MM.1S (cell line): ENCODE measurements around the gene MBTPS2.

Source experiments
- DNase-seq: peaks from one replicate; pipeline ENCODE4 v3.0.0-alpha.2; 2015
- H2AFZ ChIP-seq: fragments of 300-600 bp; sonication (generic); 2 replicates; pipeline ENCODE4 v1.6.0; 2016; ENCODE audit warnings: antibody characterized with exemption, low read length
- H3F3A ChIP-seq: fragments of 300-600 bp; sonication (generic); 2 replicates; pipeline ENCODE4 v1.6.1; 2016; ENCODE audit warnings: mild to moderate bottlenecking, antibody characterized with exemption, low read length, moderate library complexity, mixed read lengths; ENCODE audit not compliant: insufficient read depth
- H3K27ac ChIP-seq: fragments of 300-600 bp; sonication (generic); 2 replicates; pipeline ENCODE4 v1.5.1; 2016; ENCODE audit warnings: mild to moderate bottlenecking, low read length
- H3K27me3 ChIP-seq: fragments of 300-600 bp; sonication (generic); replicated peaks from 2 replicates; pipeline ENCODE4 v1.6.0; 2016; ENCODE audit warnings: low read length; ENCODE audit not compliant: insufficient read depth
- H3K36me3 ChIP-seq: fragments of 300-600 bp; sonication (generic); replicated peaks from 2 replicates; pipeline ENCODE4 v1.6.1; 2016; ENCODE audit warnings: mild to moderate bottlenecking, low read length, mixed read lengths; ENCODE audit not compliant: insufficient read depth
- H3K4me1 ChIP-seq: fragments of 300-600 bp; sonication (generic); 2 replicates; pipeline ENCODE4 v1.6.1; 2016; ENCODE audit warnings: low read length, mixed read lengths
- H3K4me2 ChIP-seq: fragments of 300-600 bp; sonication (generic); 2 replicates; pipeline ENCODE4 v1.6.0; 2016; ENCODE audit warnings: low read depth, low read length
- H3K4me3 ChIP-seq: fragments of 300-600 bp; sonication (generic); 2 replicates; pipeline ENCODE4 v1.5.1; 2016; ENCODE audit warnings: low read length, mixed read lengths
- H3K79me2 ChIP-seq: fragments of 300-600 bp; sonication (generic); 2 replicates; pipeline ENCODE4 v1.6.1; 2016; ENCODE audit warnings: mixed run types, low read length, mixed read lengths
- H3K9ac ChIP-seq: fragments of 300-600 bp; sonication (generic); 2 replicates; pipeline ENCODE4 v1.6.1; 2016; ENCODE audit warnings: low read length, mixed read lengths
- H3K9me2 ChIP-seq: fragments of 300-600 bp; sonication (generic); replicated peaks from 2 replicates; pipeline ENCODE4 v1.6.1; 2016; ENCODE audit warnings: mild to moderate bottlenecking, low read length, mixed read lengths; ENCODE audit not compliant: insufficient read depth
- H3K9me3 ChIP-seq: fragments of 300-600 bp; sonication (generic); replicated peaks from 2 replicates; pipeline ENCODE4 v1.6.1; 2016; ENCODE audit warnings: mild to moderate bottlenecking, low read length, mixed read lengths; ENCODE audit not compliant: insufficient read depth
- H4K20me1 ChIP-seq: fragments of 300-600 bp; sonication (generic); 2 replicates; pipeline ENCODE4 v1.6.1; 2016; ENCODE audit warnings: mild to moderate bottlenecking, low read length, moderate library complexity, mixed read lengths; ENCODE audit not compliant: insufficient read depth
- EZH2 ChIP-seq: fragments of 300-600 bp; sonication (generic); optimal IDR thresholded peaks from 2 replicates; pipeline ENCODE3; 2017; ENCODE audit warnings: low read depth, mild to moderate bottlenecking, antibody characterized with exemption, low read length, mixed read lengths
- EZH2phosphoT487 ChIP-seq: fragments of 300-600 bp; sonication (generic); IDR thresholded peaks from 2 replicates; pipeline ENCODE4 v1.6.1; 2018; ENCODE audit warnings: antibody characterized with exemption, low read length
- TF ChIP-seq, protein P1 (sequence below): fragments of 300-600 bp; sonication (generic); IDR thresholded peaks from 2 replicates; pipeline ENCODE4 v1.5.1; 2016; ENCODE audit warnings: antibody characterized with exemption, low read length, mixed read lengths

The MBTPS2 gene

DNA sequence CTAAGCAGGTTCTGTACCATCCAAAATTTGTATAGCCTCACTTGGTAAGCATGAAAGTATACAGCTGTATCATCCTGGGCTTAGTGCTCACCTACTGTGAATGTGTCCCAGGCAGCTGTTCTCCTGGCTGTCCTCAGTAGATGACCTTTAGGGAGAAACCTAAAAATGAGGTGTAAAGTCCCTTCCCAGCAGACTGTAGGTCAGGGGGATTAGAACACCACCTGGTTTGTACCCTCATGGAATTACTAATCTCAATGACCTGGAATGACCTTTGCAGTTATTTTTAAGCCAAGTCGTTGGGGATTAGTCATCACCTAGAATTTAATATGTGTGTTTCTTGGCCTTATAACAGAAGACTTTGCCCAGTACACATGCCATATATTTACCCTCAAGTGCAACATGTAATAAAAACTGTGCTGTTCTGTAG is 39.1 kb upstream of the MBTPS2 start:
- Histone ChIP-seq H3K4me3 (no peak overlapping the region), H3K27me3 (no peaks in the 10 kb centered on the region), H3K36me3 (no peaks in the 10 kb centered on the region), H3K27ac (no peak overlapping the region), H2AFZ (no peak overlapping the region), H3K9ac (no peak overlapping the region), H3F3A (no peaks in the 10 kb centered on the region), H3K4me2 (no peak overlapping the region), H4K20me1 (no peaks in the 10 kb centered on the region), H3K4me1 (no peaks in the 10 kb centered on the region), H3K79me2 (no peaks in the 10 kb centered on the region), H3K9me3 (no peaks in the 10 kb centered on the region), H3K9me2 (no peaks in the 10 kb centered on the region)
- no peak for DNase-seq
- TF ChIP-seq EZH2phosphoT487 (no peak), EZH2 (no peak)
- TF ChIP-seq, protein P1, sequence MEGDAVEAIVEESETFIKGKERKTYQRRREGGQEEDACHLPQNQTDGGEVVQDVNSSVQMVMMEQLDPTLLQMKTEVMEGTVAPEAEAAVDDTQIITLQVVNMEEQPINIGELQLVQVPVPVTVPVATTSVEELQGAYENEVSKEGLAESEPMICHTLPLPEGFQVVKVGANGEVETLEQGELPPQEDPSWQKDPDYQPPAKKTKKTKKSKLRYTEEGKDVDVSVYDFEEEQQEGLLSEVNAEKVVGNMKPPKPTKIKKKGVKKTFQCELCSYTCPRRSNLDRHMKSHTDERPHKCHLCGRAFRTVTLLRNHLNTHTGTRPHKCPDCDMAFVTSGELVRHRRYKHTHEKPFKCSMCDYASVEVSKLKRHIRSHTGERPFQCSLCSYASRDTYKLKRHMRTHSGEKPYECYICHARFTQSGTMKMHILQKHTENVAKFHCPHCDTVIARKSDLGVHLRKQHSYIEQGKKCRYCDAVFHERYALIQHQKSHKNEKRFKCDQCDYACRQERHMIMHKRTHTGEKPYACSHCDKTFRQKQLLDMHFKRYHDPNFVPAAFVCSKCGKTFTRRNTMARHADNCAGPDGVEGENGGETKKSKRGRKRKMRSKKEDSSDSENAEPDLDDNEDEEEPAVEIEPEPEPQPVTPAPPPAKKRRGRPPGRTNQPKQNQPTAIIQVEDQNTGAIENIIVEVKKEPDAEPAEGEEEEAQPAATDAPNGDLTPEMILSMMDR = no peak

- Histone ChIP-seq H3K9me3 (no peaks in the 10 kb centered on the region), H3F3A (no peaks in the 10 kb centered on the region), H3K9me2 (no peaks in the 10 kb centered on the region), H3K79me2 (no peaks in the 10 kb centered on the region), H3K4me1 (no peaks in the 10 kb centered on the region), H4K20me1 (no peaks in the 10 kb centered on the region), H3K9ac (no peak overlapping the region), H3K27ac (no peak overlapping the region), H3K4me2 (no peak overlapping the region), H3K27me3 (no peaks in the 10 kb centered on the region), H2AFZ (no peak overlapping the region), H3K4me3 (no peak overlapping the region), H3K36me3 (no peaks in the 10 kb centered on the region)
- no peak for DNase-seq
- TF ChIP-seq EZH2 = no peak
- TF ChIP-seq, protein P1 = no peak
- TF ChIP-seq EZH2phosphoT487 = no peak
Observed at GRCh38 chrX:21802054-21802670, 37.3 kb upstream of the MBTPS2 start.

DNA sequence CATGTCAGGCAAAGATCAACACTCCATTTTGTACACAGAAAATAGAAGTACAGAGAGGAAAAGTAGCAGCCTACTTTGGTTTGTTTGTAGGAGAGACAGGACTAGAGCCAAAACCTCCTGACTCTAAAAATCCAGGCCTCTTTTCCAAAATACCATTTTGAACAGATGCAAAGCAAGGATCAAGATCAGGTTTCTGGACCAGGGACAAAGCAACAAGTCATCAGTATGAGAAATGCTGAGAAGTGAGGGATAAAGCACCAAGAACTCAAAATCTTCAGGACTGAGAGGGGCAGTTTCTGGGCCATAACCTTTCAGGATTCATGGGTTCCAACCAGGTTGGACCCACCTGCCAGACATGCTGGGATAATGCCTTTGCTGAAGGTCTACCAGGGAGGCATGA is 36.6 kb upstream of the MBTPS2 start:
- H3K36me3 ChIP-seq = no peaks in the 10 kb centered on the region
- no peaks in the 10 kb centered on the region for H3F3A ChIP-seq
- no peak overlapping the region for H2AFZ ChIP-seq
- H3K79me2 ChIP-seq = no peaks in the 10 kb centered on the region
- no peak overlapping the region for H3K9ac ChIP-seq
- H4K20me1 ChIP-seq = no peaks in the 10 kb centered on the region
- H3K4me1 ChIP-seq = no peaks in the 10 kb centered on the region
- H3K9me2 ChIP-seq = no peaks in the 10 kb centered on the region
- no peak for DNase-seq
- H3K27me3 ChIP-seq = no peaks in the 10 kb centered on the region
- no peaks in the 10 kb centered on the region for H3K9me3 ChIP-seq
- TF ChIP-seq, protein P1 = no peak
- TF ChIP-seq EZH2phosphoT487 = no peak
- TF ChIP-seq EZH2 = no peak
- no peak overlapping the region for H3K4me3 ChIP-seq
- H3K27ac ChIP-seq = no peak overlapping the region
- H3K4me2 ChIP-seq = no peak overlapping the region
